ENCODE data around the gene MOB1A.

The MOB1A gene

GRCh38 chr2:74186038-74186437 lies 7.4 kb upstream of the MOB1A start:
- Mint-ChIP-seq H3K27ac (peak overlapping the region; percentile 86), H3K9me3 (no peaks in the 10 kb centered on the region), H3K36me3 (peaks cover 6% of the 10 kb centered on the region), H3K4me3 (peak overlapping the region; percentile 53), H3K4me1 (peaks cover 11% of the 10 kb centered on the region)
- peak in 1 of 2 donors; percentile 75 for DNase-seq (ENCODE audit: low spot score in 2 of 2)
- peak; percentile 95 for ATAC-seq

DNA sequence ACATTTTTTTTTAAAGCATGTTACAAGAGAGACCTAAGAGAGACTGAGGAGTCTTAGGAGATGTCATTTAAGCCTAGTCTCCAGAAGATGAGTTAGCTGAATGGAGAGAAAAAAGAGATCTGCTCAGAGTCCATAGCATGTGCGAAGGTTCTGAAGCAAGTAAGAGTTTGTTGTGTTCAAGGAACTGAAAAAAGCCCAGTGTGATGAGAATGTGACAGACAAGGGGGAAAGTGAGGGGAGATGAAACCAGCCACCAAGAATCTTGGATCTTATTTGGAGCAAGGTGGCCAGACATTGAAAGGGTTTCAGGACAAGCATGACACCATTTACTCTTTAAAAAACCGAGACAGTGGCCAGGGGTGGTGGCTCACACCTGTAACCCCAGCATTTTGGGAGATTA lies 5.2 kb upstream of the MOB1A start:
- no peak for DNase-seq (ENCODE audit: low spot score in 2 of 2)
- Mint-ChIP-seq H3K4me3 (no peak overlapping the region), H3K36me3 (peaks cover 11% of the 10 kb centered on the region), H3K27ac (no peak overlapping the region), H3K4me1 (peaks cover 11% of the 10 kb centered on the region), H3K9me3 (no peaks in the 10 kb centered on the region)
- no peak for ATAC-seq

DNA sequence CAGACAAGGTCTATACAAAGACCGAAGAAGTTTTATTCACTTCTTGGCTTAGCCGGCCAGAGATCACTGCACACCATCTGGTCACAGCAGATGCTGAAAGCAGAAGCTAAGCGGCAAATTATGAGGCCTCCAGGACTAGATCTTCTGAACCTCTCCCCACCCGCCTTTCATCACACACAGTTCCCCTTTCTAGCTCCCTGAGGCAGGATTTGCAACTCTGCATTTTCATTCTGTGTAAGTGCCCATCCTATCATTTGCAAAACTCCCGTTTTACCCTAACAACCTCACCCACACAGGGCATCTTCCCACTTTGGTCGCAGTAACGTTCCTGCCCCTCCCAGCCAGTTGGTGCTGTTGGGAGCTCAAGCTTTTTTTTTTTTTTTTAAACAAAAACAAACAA lies 3.1 kb upstream of the MOB1A start:
- H3K4me3 Mint-ChIP-seq = peak overlapping the region; percentile 22
- ATAC-seq (no peak), DNase-seq (ENCODE audit: low spot score in 2 of 2) (no peak)
- H3K9me3 Mint-ChIP-seq = no peaks in the 10 kb centered on the region
- H3K4me1 Mint-ChIP-seq = peaks cover 18% of the 10 kb centered on the region
- peaks cover 32% of the 10 kb centered on the region for H3K36me3 Mint-ChIP-seq
- no peak overlapping the region for H3K27ac Mint-ChIP-seq

DNA sequence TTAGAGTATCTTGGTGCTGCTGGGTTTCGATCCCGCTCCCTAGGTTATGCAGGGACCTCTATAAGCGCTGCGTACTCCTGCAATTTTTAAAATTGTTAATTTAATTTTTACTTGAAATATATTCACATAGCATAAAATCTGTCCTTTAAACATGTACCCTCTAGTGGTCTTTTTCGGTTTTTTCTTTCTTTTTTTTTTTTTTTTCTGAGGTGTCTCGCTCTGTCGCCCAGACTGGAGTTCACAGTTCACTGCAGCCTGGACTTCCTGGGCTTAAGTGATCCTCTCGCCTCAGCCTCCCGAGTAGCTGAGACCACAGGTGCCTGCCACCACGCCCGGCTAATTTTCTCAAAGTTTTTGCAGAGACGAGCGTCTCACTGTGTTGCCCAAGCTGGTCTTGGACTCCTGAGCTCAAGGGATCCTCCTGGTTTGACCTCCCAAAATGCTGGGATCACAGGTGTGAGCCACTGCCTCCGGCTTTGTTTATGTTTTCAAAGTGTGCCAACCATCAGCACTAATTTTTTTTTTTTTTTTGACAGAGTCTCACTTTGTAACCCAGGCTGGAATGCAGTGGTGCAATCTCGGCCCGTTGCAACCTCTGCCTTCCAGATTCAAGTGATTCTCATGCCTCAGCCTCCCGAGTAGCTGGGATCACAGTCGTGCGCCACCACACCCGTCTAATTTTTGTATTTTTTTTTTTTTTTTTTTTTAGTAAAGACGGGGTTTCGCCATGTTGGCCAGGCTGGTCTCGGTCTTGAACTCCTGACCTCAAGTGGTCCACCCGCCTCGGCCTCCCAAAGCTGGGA lies 585 bp upstream of the MOB1A start:
- ATAC-seq (peak; percentile 12), DNase-seq (ENCODE audit: low spot score in 2 of 2) (peak in 1 of 2 donors; percentile 68)
- Mint-ChIP-seq H3K9me3 (no peaks in the 10 kb centered on the region), H3K4me3 (peak overlapping the region; percentile 82), H3K36me3 (peaks cover 49% of the 10 kb centered on the region), H3K4me1 (peaks cover 30% of the 10 kb centered on the region), H3K27ac (peak overlapping the region; percentile 90)

- Mint-ChIP-seq H3K9me3 (no peaks in the 10 kb centered on the region), H3K27ac (peak overlapping the region; percentile 92), H3K4me1 (peaks cover 34% of the 10 kb centered on the region), H3K4me3 (peak overlapping the region; percentile 82), H3K36me3 (peaks cover 64% of the 10 kb centered on the region)
- ATAC-seq (no peak), DNase-seq (ENCODE audit: low spot score in 2 of 2) (no peak)
Measured at GRCh38 chr2:74177696-74178095, 983 bp downstream of the MOB1A start.

GRCh38 chr2:74174909-74175308 lies 3.8 kb downstream of the MOB1A start:
- ATAC-seq (no peak), DNase-seq (ENCODE audit: low spot score in 2 of 2) (no peak)
- Mint-ChIP-seq H3K36me3 (peaks cover 92% of the 10 kb centered on the region), H3K27ac (peak overlapping the region; percentile 92), H3K9me3 (no peaks in the 10 kb centered on the region), H3K4me3 (peak overlapping the region; percentile 82), H3K4me1 (peaks cover 43% of the 10 kb centered on the region)

GRCh38 chr2:74168739-74169138 lies 9.9 kb downstream of the MOB1A start:
- peaks cover 100% of the 10 kb centered on the region for H3K36me3 Mint-ChIP-seq
- peaks cover 3% of the 10 kb centered on the region for H3K9me3 Mint-ChIP-seq
- ATAC-seq = peak; percentile 68
- H3K27ac Mint-ChIP-seq = peak overlapping the region; percentile 86
- DNase-seq (ENCODE audit: low spot score in 2 of 2) = no peak
- no peak overlapping the region for H3K4me3 Mint-ChIP-seq
- H3K4me1 Mint-ChIP-seq = peaks cover 28% of the 10 kb centered on the region

GRCh38 chr2:74164761-74165160 lies 13.9 kb downstream of the MOB1A start:
- Mint-ChIP-seq H3K36me3 (peaks cover 100% of the 10 kb centered on the region), H3K9me3 (peaks cover 3% of the 10 kb centered on the region), H3K4me1 (peaks cover 20% of the 10 kb centered on the region), H3K4me3 (no peak overlapping the region), H3K27ac (no peak overlapping the region)
- DNase-seq (ENCODE audit: low spot score in 2 of 2) (no peak), ATAC-seq (no peak)

- H3K9me3 Mint-ChIP-seq = peaks cover 3% of the 10 kb centered on the region
- DNase-seq (ENCODE audit: low spot score in 2 of 2) (no peak), ATAC-seq (no peak)
- H3K4me1 Mint-ChIP-seq = peaks cover 13% of the 10 kb centered on the region
- H3K4me3 Mint-ChIP-seq = no peak overlapping the region
- peaks cover 100% of the 10 kb centered on the region for H3K36me3 Mint-ChIP-seq
- no peak overlapping the region for H3K27ac Mint-ChIP-seq
Measured at GRCh38 chr2:74162951-74163350, 15.7 kb downstream of the MOB1A start.

GRCh38 chr2:74155830-74156229 lies 22.8 kb downstream of the MOB1A start:
- no peak overlapping the region for H3K27ac Mint-ChIP-seq
- no peaks in the 10 kb centered on the region for H3K4me1 Mint-ChIP-seq
- H3K9me3 Mint-ChIP-seq = no peaks in the 10 kb centered on the region
- no peak for DNase-seq (ENCODE audit: low spot score in 2 of 2)
- ATAC-seq = no peak
- no peak overlapping the region for H3K4me3 Mint-ChIP-seq
- peaks cover 100% of the 10 kb centered on the region for H3K36me3 Mint-ChIP-seq

DNA sequence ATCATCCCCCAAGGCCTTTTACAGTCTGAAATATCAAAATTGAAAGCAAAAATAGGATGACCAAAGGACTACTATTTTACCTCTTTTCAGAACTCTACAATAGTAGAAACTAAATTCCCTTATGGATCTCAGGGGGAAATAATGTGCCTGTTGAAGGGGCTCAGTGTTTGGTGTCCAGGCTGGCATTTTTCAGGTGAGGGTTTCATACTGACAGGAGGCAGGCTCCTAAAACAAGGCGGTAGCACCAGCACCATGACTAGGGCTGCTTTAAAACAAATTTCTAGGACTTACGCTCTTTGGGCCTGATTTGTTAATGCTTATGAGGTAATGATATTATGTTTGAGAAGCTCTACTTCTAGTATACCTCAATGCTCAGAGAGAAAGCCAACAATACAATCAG lies 25.7 kb downstream of the MOB1A start:
- ATAC-seq (no peak), DNase-seq (ENCODE audit: low spot score in 2 of 2) (no peak)
- no peaks in the 10 kb centered on the region for H3K9me3 Mint-ChIP-seq
- peak overlapping the region; percentile 48 for H3K27ac Mint-ChIP-seq
- no peaks in the 10 kb centered on the region for H3K4me1 Mint-ChIP-seq
- no peak overlapping the region for H3K4me3 Mint-ChIP-seq
- peaks cover 77% of the 10 kb centered on the region for H3K36me3 Mint-ChIP-seq

DNA sequence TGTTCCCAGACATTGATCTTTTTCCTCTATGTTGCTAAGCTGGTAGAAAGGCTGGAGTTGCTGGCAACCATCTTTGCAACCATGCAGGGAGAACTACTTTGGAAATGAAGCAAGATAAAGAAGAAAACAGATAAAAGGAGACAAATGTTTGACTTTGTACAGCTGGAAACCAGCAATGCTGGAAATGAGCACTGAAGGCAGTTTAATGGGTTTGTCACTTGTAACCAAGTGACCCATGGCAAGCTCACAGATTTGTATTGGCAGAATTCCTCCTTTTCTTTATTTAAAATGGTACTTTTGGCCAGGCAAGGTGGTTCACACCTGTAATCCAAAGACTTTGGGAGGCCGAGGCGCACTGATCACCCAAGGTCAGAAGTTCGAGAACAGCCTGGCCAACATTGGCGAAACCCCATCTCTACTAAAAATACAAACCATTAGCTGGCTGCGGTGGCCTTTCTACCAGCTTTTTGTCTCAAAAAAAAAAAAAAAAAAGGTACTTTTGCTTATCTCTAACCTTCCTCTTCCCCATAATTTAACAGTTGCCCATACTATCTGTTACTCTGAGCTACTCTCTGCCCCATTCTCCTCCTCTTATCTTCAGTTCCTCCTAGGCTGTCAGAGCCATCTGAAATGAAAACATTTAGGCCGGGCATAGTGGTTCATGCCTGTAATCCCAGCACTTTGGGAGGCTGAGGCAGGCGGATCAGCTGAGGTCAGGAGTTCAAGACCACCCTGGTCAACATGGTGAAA lies 28.9 kb downstream of the MOB1A start:
- ATAC-seq = no peak
- H3K4me3 Mint-ChIP-seq = no peak overlapping the region
- H3K27ac Mint-ChIP-seq = no peak overlapping the region
- H3K4me1 Mint-ChIP-seq = no peaks in the 10 kb centered on the region
- no peak for DNase-seq (ENCODE audit: low spot score in 2 of 2)
- no peaks in the 10 kb centered on the region for H3K9me3 Mint-ChIP-seq
- H3K36me3 Mint-ChIP-seq = peaks cover 45% of the 10 kb centered on the region

- H3K27ac Mint-ChIP-seq = no peak overlapping the region
- no peak for DNase-seq (ENCODE audit: low spot score in 2 of 2)
- H3K9me3 Mint-ChIP-seq = no peaks in the 10 kb centered on the region
- H3K4me1 Mint-ChIP-seq = no peaks in the 10 kb centered on the region
- no peak overlapping the region for H3K4me3 Mint-ChIP-seq
- no peak for ATAC-seq
- H3K36me3 Mint-ChIP-seq = peaks cover 40% of the 10 kb centered on the region
Measured at GRCh38 chr2:74149247-74149525, 29.5 kb downstream of the MOB1A start.

GRCh38 chr2:74148457-74149246 lies 30.0 kb downstream of the MOB1A start:
- no peak for DNase-seq (ENCODE audit: low spot score in 2 of 2)
- Mint-ChIP-seq H3K4me1 (no peaks in the 10 kb centered on the region), H3K4me3 (no peak overlapping the region), H3K27ac (no peak overlapping the region), H3K9me3 (no peaks in the 10 kb centered on the region), H3K36me3 (peaks cover 34% of the 10 kb centered on the region)
- no peak for ATAC-seq

DNA sequence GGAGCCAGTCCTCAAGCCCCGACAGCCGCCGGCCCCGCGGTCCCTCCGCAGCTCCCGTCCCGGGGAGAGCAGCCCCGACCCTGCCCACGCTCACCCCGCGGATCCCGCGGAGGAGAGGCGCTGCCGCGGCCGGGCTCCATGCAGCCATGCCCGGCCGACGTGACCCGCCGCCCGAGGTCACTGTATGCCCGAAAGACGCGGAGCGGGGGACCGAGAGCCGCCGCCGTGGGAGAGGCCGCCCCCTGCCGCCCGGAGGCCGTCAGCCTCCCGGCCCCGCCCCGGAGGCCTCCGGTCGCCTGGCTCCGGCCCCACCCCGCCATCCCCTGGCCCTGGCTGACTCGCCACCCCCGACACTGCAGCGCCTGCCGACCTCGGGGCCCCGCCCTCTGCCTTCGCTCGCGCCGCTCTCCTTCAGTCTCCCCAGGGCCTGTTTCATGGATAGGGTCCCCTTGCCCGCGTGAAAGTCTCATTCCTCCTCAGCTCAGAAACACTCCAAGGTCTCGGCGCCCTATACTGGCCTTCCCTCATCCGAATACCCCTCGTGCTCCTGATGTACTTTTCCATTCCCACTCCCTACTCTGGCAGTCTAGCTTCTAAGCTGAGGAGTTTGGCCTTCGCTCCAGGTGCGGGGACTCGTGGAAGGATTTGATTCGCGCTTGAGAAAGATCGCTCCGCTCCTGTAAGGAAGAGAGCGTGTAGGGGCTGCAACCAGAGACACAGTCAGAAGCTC lies 30.8 kb downstream of the MOB1A start, which contains the start of gene BOLA3:
Gene BOLA3 (minus strand): TSS at position 186 of the 730 bp plus-strand sequence. CDS start 38 bp downstream, at position 148.
- peaks cover 32% of the 10 kb centered on the region for H3K36me3 Mint-ChIP-seq
- no peak within 1 kb of the TSS for H3K27ac Mint-ChIP-seq
- H3K9me3 Mint-ChIP-seq = no peaks in the 10 kb centered on the region
- no peaks in the 10 kb centered on the region for H3K4me1 Mint-ChIP-seq
- ATAC-seq (peak; percentile 96), DNase-seq (ENCODE audit: low spot score in 2 of 2) (peak; percentile 82 to 93)
- H3K4me3 Mint-ChIP-seq = no peak within 1 kb of the TSS

Data from stimulated activated effector memory CD8-positive, alpha-beta T cell treated with anti-CD3 and anti-CD28 coated beads, Interleukin-12 subunit alpha, Interleukin-12 subunit beta, amount 100 ng/mL, for 72 hours (primary cell).